IPS DF 4.7 (cell line): Measurements from ENCODE around the gene PRUNE2.

Experiments used
- DNase-seq: peaks from one replicate; pipeline ENCODE4 v3.0.0-alpha.2; 2013; ENCODE audit warnings: low spot score; ENCODE audit errors: extremely low read depth

The PRUNE2 gene

DNA sequence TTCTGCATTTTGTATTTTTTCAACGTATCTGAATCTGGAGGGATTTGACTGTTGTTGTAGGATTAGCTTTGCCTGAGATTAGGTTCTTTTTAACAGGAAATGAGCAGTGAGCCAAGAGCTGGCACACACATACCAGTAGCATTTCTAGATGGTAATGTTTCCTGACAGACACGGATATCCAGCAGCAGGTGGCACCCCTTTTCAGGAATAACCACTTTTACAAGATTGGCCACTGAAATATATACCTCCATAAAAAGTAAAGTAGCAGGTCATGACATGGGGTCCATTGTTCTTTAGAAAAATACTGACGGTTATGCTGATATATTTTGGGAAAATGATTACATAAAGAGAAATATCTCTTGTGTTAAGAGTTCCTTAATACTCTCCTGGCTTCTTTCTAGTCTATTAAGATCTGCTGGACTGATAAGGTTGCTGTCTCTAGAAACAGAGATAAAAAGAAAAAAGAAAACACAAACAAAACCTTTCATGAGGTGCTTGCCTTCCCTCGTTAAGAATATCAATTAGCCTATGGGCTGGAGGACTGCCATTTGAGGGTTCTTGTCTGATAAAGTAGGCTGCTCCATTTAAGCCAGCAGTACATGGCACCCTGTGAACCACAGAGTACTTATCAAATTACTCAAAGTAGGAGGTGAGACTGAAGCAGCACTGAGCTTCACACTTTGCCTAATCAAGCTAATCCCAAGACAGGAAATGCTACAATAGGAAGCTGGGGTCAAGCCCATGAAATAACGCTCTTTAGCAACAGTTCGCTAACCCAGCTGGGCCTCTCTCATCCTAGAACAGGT is 243.2 kb downstream of the PRUNE2 start:
- DNase-seq, result no peak

DNA sequence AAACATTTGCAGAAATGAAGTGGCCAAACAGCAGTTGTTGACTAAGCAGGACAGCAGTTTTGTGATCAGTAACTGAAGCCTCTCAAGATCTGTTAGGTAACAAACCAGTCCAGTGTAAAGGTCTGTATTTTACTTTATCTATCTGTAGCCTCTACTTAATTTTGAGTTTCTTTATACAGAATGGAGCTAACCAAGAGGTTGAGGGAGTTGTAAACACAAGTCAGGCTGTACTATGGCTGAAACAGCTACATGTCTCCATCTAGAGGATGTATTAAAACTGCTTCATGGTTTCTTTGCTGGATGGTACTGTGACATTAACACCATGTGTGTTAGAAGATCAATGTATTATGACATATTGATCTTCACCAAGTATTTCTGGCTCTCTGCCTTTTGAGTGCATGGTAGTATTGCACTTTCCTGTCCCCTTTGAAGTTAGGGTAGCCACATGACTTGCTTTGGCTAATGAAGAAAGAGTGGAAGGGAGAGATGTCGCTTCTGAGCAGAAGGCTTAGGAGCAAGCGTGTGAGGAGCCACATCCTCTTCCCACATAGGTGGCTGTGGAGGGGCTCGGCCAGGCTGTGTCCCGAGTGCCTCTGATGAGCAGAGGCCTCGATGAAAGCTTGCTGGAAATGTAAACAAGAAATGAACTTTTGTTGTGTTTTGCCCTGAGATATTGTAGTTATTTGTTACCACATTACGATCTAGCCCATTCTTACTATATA is 247.2 kb downstream of the PRUNE2 start:
- no peak for DNase-seq

DNA sequence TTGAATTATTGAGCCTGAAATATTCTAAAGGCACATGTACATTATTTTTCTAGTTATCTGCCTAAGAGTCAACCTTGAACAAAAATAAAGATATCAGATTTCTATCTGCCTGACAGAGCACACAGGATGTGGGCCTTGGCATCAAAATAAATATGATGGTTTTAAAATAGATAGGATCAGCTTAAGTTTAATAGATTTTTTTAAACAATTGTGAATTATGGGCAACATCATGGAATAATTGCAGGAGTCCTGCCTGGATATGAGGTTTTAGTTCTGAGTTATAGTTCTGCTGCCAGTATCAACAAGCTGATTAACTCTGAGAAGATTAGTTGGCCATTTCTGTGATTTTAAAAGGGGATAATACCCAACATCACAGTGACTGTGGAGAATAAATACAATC is 248.6 kb downstream of the PRUNE2 start:
- DNase-seq, result no peak

DNA sequence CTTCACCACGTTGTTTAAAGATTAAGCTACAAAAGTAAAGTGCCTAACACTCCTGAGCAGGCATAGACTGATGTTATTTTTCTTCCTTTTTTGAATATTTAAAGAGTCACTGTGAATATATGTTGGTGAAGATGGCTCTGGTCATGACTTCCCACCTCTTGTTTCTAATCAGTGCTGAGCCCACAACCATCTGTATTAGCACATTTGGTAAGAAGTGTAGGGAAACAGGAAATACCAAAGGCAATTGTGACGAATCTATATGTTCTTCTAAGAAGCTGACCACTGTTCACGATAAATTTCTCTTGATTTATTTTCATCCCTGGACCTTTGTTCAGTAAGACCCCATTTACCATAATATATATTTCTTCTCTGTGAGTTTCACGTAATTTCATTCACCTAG is 249.9 kb downstream of the PRUNE2 start:
- DNase-seq, result no peak

DNA sequence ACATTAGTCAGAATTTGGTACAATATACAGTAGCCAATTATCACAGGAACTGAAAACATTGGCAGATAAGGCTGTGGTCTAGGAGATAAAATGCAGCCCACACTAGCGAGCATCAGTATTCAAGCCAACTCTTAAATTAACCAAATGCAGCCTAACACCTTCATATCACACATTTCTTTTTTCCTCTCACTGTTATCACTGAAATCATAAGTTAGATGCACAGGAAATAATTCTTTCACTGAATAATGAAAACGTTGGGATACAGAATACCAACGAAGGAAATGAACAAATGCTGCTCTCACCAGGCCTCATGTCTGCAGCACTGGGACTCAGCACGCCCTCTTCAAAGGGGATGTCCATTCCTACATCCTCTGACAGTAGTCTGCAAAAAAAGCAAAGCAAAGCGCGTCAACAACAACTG is 250.8 kb downstream of the PRUNE2 start:
- DNase-seq, result no peak

DNA sequence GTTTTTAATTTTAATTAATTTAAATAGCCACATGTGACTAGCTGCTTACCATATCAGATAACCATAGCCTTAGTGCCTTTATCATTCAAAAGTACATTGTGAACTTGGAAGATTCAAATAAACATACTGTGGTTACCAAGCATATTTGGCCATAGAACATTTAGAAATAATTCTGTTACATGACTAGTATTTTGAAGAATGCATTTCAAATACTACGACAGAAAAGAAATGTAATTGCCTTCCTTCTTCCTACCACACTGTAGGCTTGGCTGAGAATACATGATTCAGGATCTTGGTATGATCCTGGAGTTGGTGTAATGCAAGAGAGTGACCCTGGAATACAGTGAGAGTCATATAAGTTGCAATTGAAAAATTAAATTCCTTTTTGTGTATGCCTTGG is 251.3 kb downstream of the PRUNE2 start:
- DNase-seq, result no peak

DNA sequence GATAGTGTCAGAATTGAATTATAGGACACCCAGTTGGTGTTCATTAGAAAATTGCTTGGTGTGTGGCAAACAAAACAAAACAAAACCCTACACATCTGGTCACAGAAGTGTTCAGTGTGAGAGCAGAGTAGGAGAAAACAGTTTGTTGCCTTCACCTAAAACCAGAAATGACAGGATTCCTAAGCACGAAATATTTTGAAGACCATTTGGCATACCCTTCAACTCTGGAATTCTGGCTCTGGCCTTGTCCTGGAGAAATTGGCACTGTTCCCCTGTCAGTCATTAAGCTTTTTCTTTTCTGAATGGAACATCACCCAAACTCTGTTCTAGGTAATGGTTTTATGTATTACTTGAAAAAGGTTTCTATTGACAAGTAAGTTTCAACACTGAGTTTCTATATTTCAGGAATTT is 251.9 kb downstream of the PRUNE2 start:
- no peak for DNase-seq

DNA sequence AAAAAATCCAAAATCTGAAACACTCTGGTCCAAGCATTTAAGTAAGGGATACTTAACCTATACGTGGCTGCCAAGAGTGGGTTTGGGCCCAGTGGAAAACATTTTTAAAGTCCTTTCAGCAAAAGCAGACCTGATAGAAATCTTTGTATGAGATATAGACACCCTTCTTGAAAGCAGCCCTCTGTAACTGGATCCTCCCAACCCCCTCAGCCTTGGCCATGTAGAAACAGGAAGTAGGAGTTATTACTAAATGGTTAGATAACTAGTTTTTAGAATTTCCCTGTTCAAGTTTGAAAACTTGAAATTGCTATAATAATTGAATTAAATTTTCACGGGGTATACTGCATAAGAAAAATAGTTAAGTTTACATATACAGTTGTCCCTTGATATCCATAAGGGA is 253.0 kb downstream of the PRUNE2 start:
- no peak for DNase-seq

DNA sequence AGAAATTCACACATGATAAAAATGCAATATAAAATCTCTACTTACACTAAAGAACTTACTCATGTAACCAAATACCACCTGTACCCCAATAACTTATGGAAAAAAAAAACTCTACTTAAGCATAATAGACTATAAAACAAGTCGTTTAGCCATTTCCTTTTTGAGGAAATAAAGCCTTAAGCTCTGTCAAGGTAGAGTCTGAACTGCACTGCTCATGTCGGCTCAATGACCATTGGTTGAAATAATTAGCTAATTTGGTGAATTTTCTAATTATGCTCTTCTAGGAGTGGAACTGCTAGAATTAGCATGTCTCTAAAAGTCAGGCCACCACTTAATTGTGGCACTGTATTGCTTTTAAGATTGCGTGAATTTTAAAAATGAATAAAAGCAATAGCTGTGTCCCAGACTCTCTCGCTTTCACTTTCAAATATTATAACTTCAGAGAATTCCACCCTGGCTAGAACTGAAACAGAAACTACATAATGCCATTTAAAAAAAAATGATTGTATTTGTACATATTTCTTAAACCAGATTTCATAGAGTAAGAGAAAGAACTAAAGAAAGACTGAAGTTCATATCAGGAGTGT is 254.7 kb downstream of the PRUNE2 start:
- DNase-seq, result no peak

DNA sequence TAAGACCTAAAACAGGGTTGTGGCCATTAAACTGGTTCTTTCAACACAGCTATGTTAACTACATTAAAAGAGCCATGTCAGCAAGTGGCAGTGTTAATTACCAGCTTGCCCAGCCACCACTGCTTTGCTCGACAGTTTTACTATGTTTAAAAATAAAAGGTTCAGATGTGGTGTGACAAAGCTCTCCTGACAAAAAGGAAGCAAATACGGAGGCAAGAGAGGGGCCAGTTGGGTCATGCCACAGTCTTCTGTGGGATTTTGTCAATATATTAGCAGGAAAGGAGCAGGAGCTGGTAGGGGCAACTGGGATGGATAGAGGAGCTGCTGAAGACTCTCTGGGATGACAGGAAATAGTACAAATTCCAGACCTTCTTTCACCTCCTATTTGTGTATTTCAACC is 255.2 kb downstream of the PRUNE2 start:
- DNase-seq, result no peak

DNA sequence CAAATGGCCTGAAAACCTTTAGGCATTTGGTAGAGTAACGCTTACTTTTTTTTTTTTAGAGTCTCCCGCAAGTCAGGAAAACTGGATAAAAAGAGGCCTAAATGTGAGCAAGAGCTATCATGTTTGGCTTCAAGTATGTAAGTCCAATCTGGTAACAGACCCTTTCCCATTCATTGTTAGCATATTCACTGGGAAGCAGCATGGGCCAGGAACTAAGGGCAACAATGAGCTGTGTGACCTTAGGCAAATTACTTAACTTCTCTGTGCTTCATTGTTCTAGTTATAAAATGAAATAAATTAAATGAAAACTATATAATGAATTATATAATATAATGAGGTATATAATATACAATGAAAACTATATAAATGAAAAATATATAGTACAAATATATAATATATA is 256.0 kb downstream of the PRUNE2 start:
- no peak for DNase-seq

DNA sequence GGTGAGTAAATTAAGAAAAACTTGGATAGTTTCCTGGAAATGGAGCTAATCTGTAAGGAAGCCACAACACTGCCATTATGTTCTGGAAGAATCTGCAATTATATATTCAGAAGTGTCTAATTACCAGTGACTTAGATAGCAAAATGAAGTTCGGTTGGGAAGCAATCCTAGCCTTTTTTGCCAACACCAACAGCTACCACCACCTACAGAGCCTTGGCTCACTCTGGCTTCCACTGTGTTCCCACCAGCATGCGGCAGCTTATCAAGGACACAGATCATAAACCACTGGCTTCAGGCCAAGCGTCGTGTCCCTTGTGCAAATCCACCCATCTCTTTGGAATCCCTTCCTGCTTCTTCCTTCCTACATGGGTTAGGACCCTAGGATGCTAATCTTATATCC is 259.7 kb downstream of the PRUNE2 start:
- DNase-seq, result no peak

DNA sequence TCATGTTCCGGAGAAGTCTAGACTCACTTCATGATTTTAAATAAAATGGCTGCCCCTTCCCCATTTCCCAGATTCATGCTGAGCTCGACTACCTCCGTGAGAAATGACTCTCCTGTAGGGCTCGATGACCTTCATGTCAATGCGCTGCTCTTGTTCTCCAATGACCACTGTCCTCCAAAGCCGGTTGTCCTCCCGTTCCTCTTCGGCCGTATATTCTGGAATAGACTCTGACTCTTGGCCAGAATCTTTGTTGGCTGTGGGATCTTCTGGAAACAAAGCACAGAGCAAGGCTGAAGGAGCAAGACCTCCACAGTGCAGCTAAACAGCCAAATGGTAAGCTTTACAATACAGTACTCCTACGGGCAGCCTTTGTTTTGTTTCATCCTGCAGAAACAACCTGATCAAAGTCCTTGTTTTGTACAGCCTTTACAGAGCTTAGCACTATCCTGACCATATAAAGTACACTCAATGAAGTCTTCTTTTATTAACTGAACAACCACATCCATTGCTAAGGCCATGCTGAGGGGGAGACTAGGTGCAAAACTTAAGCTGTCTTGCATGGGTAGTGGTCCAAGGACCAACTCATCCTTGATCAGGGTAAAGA is 261.2 kb downstream of the PRUNE2 start:
- DNase-seq, result no peak

DNA sequence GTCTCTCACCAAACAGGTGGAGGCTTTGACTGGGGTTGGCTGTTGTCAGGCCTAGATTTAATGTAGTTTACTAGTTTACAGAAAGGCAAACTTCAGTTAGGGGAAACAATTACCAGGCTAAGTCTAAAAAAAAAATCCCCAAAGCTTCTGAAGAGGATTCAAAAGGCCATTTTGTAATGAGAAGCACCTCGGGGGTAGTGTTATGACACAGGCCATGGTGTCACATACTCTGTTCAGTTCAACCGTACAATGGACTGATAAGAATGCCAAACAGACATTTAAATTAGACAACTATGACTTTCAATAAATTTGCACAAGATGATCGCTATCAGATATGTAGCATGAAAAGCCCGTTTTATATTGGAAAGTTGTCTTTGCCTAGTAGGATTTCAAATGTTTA is 261.7 kb downstream of the PRUNE2 start:
- no peak for DNase-seq

DNA sequence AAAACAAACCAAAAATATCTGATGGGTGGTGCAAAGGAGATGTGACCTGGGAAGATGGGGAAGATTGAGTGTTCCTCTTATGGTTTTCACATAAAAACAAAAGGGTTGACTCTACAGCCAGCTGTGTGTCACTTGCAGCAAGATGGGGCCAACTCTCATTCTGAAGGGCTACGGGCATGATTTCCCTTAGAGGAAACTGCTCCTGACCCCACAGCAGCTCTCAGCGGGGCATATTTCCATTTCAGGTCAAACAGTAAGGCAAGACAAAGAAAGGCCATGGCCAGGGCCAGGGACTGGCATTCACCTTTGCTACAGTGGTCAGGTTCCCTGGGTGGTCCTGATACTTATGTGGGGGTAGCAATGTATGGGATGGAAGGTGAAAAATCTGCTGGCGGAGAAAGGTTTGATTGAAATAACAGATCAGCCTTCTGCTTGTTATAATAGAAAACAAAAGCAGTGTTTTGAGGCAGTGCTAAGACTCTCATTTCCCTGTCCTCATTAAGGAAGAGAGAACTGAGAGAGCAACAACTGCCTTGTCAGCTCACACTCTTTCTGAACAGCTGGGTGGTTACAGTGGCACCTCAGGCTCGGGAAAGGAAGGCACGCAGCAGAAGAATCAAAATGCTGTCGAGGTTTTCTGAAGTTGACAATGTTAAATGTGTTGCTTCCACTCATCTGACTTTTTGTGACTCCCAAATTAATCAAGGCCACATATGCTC is 262.4 kb downstream of the PRUNE2 start:
- DNase-seq, result no peak

DNA sequence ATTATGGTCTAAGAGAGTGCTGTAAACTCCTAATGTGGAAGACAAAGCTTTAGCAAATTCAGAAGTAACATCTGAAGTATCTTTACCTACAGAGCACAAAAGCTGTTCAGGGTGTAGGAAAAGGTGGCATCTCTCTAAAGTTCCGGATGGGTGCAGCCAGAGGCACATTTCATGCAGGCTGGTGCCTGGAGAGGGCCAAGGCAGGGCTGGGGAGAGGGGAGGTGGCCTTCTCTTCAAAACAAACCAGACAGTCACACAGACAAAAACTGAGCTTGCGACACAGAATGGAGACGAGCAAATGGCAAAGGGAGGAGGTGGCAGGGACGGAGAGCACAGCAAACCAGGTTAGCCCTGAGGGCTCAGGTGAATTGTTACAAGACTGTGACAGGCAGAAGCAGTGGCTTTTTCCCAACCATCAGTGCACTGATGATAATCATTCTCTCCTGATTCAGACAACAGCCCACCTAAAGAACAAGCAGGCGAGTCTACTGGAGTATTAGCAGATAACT is 263.2 kb downstream of the PRUNE2 start:
- DNase-seq, result no peak

DNA sequence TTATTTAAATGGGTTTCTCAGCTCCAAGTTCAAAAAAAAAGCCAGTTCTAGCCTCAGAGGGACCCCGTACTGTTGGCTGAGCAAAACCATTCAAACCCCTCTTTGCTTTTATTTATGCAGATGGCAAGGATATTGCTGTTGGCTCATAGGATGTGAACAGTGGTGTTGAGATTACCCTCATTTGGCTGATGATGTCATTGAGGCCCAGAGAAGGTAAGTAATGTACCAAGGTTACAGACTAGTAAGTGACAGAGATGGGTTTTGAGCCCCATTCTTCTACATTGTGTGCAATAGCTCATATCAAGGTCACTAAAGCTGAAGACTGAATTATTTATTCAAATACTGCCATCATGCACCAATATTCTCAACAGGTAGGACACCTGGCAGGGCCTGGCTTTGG is 263.8 kb downstream of the PRUNE2 start:
- no peak for DNase-seq

DNA sequence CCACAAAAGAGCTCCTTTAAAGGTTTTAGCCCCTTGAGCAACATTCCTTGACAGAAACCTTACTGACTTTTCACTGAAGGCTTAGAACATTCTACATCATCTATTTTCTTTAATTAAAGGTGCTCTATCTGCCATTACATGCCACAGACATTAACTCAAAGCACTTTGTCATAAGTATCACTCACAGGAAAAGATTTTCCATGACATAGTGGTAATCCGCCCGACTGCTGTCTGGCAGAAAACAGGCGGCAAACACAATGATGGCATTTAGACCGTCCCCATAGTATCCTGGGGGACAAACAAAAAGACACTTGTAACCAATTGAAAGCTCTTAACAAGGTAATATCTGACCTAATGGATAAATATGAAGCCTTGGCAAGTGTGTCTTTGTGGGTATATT is 267.9 kb downstream of the PRUNE2 start:
- DNase-seq, result no peak

DNA sequence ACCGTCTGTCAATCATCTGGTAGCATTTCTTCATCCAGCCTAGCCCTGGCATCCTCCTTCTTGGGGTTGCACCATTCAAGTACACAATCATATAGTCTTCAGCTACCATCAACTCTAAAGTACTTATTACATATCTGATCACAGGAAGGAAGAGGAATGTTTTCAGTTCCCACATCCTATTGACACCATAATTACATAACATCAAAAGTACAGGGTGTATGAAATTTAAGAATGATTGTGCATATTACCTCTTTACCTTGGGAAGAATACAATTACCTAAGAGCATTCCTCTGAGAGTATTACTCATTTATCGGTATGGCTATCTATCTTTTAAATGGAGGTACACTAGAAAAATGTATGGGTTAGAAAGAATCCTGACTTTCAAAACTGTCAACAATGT is 268.5 kb downstream of the PRUNE2 start:
- no peak for DNase-seq

DNA sequence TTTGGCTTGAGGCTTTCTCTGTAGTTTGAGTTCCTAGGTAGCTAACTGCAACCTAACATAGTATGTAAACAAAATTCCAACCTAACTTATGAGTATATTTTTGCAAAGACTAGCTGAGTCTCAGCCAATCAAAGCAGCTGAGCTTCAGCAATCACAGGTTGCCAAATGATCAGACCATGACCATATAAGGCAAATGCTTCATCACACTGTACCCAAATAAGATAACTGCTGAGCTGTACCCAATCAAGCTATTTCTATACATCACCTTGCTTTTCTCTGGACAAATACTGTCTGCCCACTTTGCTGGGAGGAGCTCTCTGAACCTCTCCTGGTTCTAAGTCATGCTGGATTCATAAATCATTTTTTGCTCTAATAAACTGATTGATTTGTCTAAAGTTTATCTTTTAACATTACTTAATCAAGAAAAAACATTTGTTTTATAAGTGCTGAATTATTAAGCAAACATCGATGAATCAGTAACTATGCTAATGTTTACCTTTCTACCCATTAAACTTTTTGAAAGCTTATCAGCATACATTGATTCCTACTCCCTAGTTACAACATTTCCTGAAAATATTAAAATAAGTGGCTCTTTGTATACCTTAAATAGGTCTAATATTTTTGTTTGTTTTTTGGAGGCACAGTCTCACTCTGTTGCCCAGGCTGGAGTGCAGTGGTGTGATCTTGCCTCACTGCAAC is 271.4 kb downstream of the PRUNE2 start:
- DNase-seq, result no peak

DNA sequence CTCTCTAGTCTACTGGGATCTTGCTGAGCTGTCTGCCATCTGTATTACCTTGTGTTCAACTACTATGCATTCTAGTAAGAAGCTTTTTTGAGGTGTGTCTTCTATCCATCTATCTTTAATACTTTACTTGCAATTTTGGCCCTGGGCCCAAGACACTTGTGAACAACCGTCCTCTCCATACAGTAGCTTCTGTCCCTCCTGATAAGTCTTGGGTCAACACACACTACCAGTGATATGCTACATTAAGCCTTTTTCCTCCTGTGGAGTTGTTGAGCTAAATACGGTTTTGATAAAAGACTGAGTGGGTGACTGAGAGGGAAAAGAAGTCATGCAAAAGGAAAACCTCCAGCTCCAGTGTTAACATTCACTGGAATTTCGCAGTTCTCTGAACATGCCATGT is 275.0 kb downstream of the PRUNE2 start:
- no peak for DNase-seq
